HFF-Myc (cell line): ENCODE measurements around the gene MPPED2.
"Not testable (repeated sequence)": the region's sequence is repeated elsewhere in the genome, so short reads cannot be mapped to it uniquely, and the experiment has no call there.

ENCODE experiments used
- DNase-seq: peaks from one replicate; pipeline ENCODE4 v3.0.0-alpha.2; 2011; ENCODE audit warnings: low read depth; ENCODE audit errors: extremely low read depth
- H3K4me3 ChIP-seq: replicated peaks from 2 replicates; pipeline ENCODE4 v1.5.1; 2011; ENCODE audit warnings: low read depth, mild to moderate bottlenecking, control low read depth, low read length
- CTCF ChIP-seq: IDR thresholded peaks from 2 replicates; pipeline ENCODE4 v1.5.1; 2012; ENCODE audit warnings: mild to moderate bottlenecking, low read depth, low read length, control low read depth; ENCODE audit errors: missing control alignments

Gene MPPED2

GRCh38 chr11:30565027-30565426 lies 21.1 kb downstream of the MPPED2 start:
- no peak for TF ChIP-seq CTCF
- DNase-seq: no peak
- no peak overlapping the region for H3K4me3 ChIP-seq

- no peak overlapping the region for H3K4me3 ChIP-seq
- TF ChIP-seq CTCF: no peak
- DNase-seq: no peak
Observed at GRCh38 chr11:30561691-30562415, 24.3 kb downstream of the MPPED2 start.

- no peak for DNase-seq
- no peak for TF ChIP-seq CTCF
- H3K4me3 ChIP-seq: no peak overlapping the region
Observed at GRCh38 chr11:30560206-30561106, 25.7 kb downstream of the MPPED2 start.

- no peak for TF ChIP-seq CTCF
- DNase-seq: no peak
- H3K4me3 ChIP-seq: no peak overlapping the region
Observed at GRCh38 chr11:30559004-30559403, 27.1 kb downstream of the MPPED2 start.

GRCh38 chr11:30554587-30554986 lies 31.6 kb downstream of the MPPED2 start:
- DNase-seq: not testable (repeated sequence)

GRCh38 chr11:30553521-30554110 lies 32.5 kb downstream of the MPPED2 start:
- H3K4me3 ChIP-seq: no peak overlapping the region
- no peak for DNase-seq
- no peak for TF ChIP-seq CTCF

More at GRCh38 chr11:30554587-30554986, 31.6 kb downstream of the MPPED2 start:
- H3K4me3 ChIP-seq: not testable (repeated sequence)

GRCh38 chr11:30552839-30553238 lies 33.3 kb downstream of the MPPED2 start:
- DNase-seq: no peak
- TF ChIP-seq CTCF: no peak

More at GRCh38 chr11:30552839-30553238, 33.3 kb downstream of the MPPED2 start:
- no peak overlapping the region for H3K4me3 ChIP-seq
